Trophoblast cell (in vitro differentiated cells and primary cell): ENCODE results near the gene SERPINA9.

Experiments used
- DNase-seq, 2 donors: peaks; one replicate each; pipeline ENCODE4 v3.0.0-alpha.2; 2016
- H2AFZ ChIP-seq: 2 replicates; pipeline ENCODE4 v1.6.1; 2013; ENCODE audit warnings: low read length, moderate library complexity, mild to moderate bottlenecking; ENCODE audit not compliant: insufficient read depth, poor library complexity
- H2AK5ac ChIP-seq: 2 replicates; pipeline ENCODE4 v1.6.1; 2013; ENCODE audit warnings: mild to moderate bottlenecking, low read length
- H2BK120ac ChIP-seq: 2 replicates; pipeline ENCODE4 v1.6.1; 2013; ENCODE audit warnings: low read length, mild to moderate bottlenecking, moderate library complexity; ENCODE audit not compliant: insufficient read depth, poor library complexity
- H2BK12ac ChIP-seq: 2 replicates; pipeline ENCODE4 v1.6.1; 2013; ENCODE audit warnings: mild to moderate bottlenecking, low read length, moderate library complexity
- H2BK5ac ChIP-seq: 2 replicates; pipeline ENCODE4 v1.6.1; 2013; ENCODE audit warnings: low read length, low read depth, moderate library complexity, mild to moderate bottlenecking; ENCODE audit not compliant: poor library complexity
- H3K14ac ChIP-seq: 2 replicates; pipeline ENCODE4 v1.6.1; 2013; ENCODE audit warnings: mild to moderate bottlenecking, low read length
- H3K18ac ChIP-seq: 2 replicates; pipeline ENCODE4 v1.6.1; 2013; ENCODE audit warnings: mild to moderate bottlenecking, low read length
- H3K23ac ChIP-seq: 2 replicates; pipeline ENCODE4 v1.6.1; 2013; ENCODE audit warnings: low read length
- H3K27ac ChIP-seq: 2 replicates; pipeline ENCODE4 v1.5.1; 2013; ENCODE audit warnings: low read depth, mild to moderate bottlenecking, inconsistent platforms, low read length, moderate library complexity
- H3K27me3 ChIP-seq: 2 replicates; pipeline ENCODE4 v1.6.1; 2013; ENCODE audit warnings: inconsistent platforms, mild to moderate bottlenecking, low read length, moderate library complexity; ENCODE audit not compliant: insufficient read depth
- H3K36me3 ChIP-seq, 2 experiments: 1 replicate in 1 of 2; 2 replicates in 1 of 2; pipeline ENCODE4 v1.6.1; 2013; ENCODE audit warnings: low read length in 2 of 2, mild to moderate bottlenecking in 2 of 2, moderate library complexity in 1 of 2; ENCODE audit not compliant: insufficient read depth in 2 of 2, control insufficient read depth in 1 of 2
- H3K4ac ChIP-seq: 2 replicates; pipeline ENCODE4 v1.6.1; 2013; ENCODE audit warnings: low read depth, mild to moderate bottlenecking, low read length, moderate library complexity
- H3K4me1 ChIP-seq, 2 experiments: 1 replicate in 1 of 2; 2 replicates in 1 of 2; pipeline ENCODE4 v1.6.1; 2013; ENCODE audit warnings: low read length in 2 of 2, mild to moderate bottlenecking in 2 of 2, moderate library complexity in 1 of 2; ENCODE audit not compliant: insufficient read depth in 2 of 2, control insufficient read depth in 1 of 2
- H3K4me2 ChIP-seq: 2 replicates; pipeline ENCODE4 v1.6.1; 2013; ENCODE audit warnings: inconsistent platforms, mild to moderate bottlenecking, low read length, moderate library complexity
- H3K4me3 ChIP-seq: 2 replicates; pipeline ENCODE4 v1.5.1; 2013; ENCODE audit warnings: mild to moderate bottlenecking, low read depth, low read length, inconsistent platforms
- H3K79me1 ChIP-seq: one replicate; pipeline ENCODE4 v1.6.1; 2013; ENCODE audit warnings: low read length
- H3K79me2 ChIP-seq: 2 replicates; pipeline ENCODE4 v1.6.1; 2013; ENCODE audit warnings: low read length, mild to moderate bottlenecking; ENCODE audit not compliant: control insufficient read depth, insufficient read depth, poor library complexity
- H3K9ac ChIP-seq: 2 replicates; pipeline ENCODE4 v1.6.1; 2013; ENCODE audit warnings: mild to moderate bottlenecking, low read length
- H3K9me3 ChIP-seq: 2 replicates; pipeline ENCODE4 v1.6.1; 2013; ENCODE audit warnings: low read depth, mild to moderate bottlenecking, control low read depth, inconsistent platforms, low read length; ENCODE audit not compliant: insufficient read depth
- H4K12ac ChIP-seq: 2 replicates; pipeline ENCODE4 v1.6.1; 2013; ENCODE audit warnings: low read depth, mild to moderate bottlenecking, low read length, moderate library complexity
- H4K8ac ChIP-seq: 2 replicates; pipeline ENCODE4 v1.6.1; 2013; ENCODE audit warnings: low read depth, mild to moderate bottlenecking, low read length, moderate library complexity
- H4K91ac ChIP-seq: one replicate; pipeline ENCODE4 v1.6.1; 2013; ENCODE audit warnings: low read depth, mild to moderate bottlenecking, low read length, moderate library complexity
- WGBS: extraction: QIAGEN DNeasy Blood & Tissue Kit; methylation state at CpG from one replicate; pipeline ENCODE4 v1.1.7; 2013; ENCODE audit warnings: missing lambda C conversion rate; ENCODE audit not compliant: insufficient read length, insufficient coverage; ENCODE audit errors: extremely low coverage; 5-methylcytosine and 5-hydroxymethylcytosine counted together

SERPINA9 gene

GRCh38 chr14:94467728-94468520 is 8.1 kb downstream of the SERPINA9 start:
- no peak overlapping the region for H3K23ac ChIP-seq
- no peak overlapping the region for H2BK12ac ChIP-seq
- H2AK5ac ChIP-seq: no peak overlapping the region
- no peak overlapping the region for H4K12ac ChIP-seq
- no peak overlapping the region for H3K27ac ChIP-seq
- H3K18ac ChIP-seq: no peak overlapping the region
- H3K79me2 ChIP-seq: no peaks in the 10 kb centered on the region
- no peak overlapping the region for H3K4me2 ChIP-seq
- no peak overlapping the region for H3K14ac ChIP-seq
- H2BK120ac ChIP-seq: no peak overlapping the region
- H4K8ac ChIP-seq: no peak overlapping the region
- no CpG with 5 or more reads among the region's 4 CpGs for WGBS
- H2BK5ac ChIP-seq: no peak overlapping the region
- H3K4me1 ChIP-seq: no peaks in the 10 kb centered on the region
- no peak overlapping the region for H4K91ac ChIP-seq
- H2AFZ ChIP-seq: no peak overlapping the region
- H3K9me3 ChIP-seq: peaks cover 13% of the 10 kb centered on the region
- no peaks in the 10 kb centered on the region for H3K79me1 ChIP-seq
- H3K4ac ChIP-seq: no peak overlapping the region
- no peak for DNase-seq
- no peak overlapping the region for H3K9ac ChIP-seq
- H3K27me3 ChIP-seq: no peaks in the 10 kb centered on the region
- no peaks in the 10 kb centered on the region for H3K36me3 ChIP-seq
- H3K4me3 ChIP-seq: no peak overlapping the region

GRCh38 chr14:94466706-94467370 is 9.2 kb downstream of the SERPINA9 start:
- no peak overlapping the region for H2BK12ac ChIP-seq
- no CpG with 5 or more reads among the region's 3 CpGs for WGBS
- H3K9ac ChIP-seq: no peak overlapping the region
- no peak overlapping the region for H2BK120ac ChIP-seq
- H2AFZ ChIP-seq: no peak overlapping the region
- no peak overlapping the region for H3K4me2 ChIP-seq
- H2AK5ac ChIP-seq: no peak overlapping the region
- H3K4me3 ChIP-seq: no peak overlapping the region
- H4K12ac ChIP-seq: no peak overlapping the region
- H2BK5ac ChIP-seq: no peak overlapping the region
- no peaks in the 10 kb centered on the region for H3K4me1 ChIP-seq
- no peak overlapping the region for H3K14ac ChIP-seq
- H3K27me3 ChIP-seq: no peaks in the 10 kb centered on the region
- no peaks in the 10 kb centered on the region for H3K79me2 ChIP-seq
- H4K91ac ChIP-seq: no peak overlapping the region
- no peak overlapping the region for H3K27ac ChIP-seq
- no peak overlapping the region for H3K23ac ChIP-seq
- H3K36me3 ChIP-seq: no peaks in the 10 kb centered on the region
- no peak for DNase-seq
- no peak overlapping the region for H3K18ac ChIP-seq
- peaks cover 18% of the 10 kb centered on the region for H3K9me3 ChIP-seq
- H3K4ac ChIP-seq: no peak overlapping the region
- H3K79me1 ChIP-seq: no peaks in the 10 kb centered on the region
- H4K8ac ChIP-seq: no peak overlapping the region

GRCh38 chr14:94465042-94465441 is 11.0 kb downstream of the SERPINA9 start:
- Histone ChIP-seq H3K27ac (no peak overlapping the region), H3K79me1 (no peaks in the 10 kb centered on the region), H3K4me1 (no peaks in the 10 kb centered on the region), H3K4me3 (no peak overlapping the region), H4K8ac (no peak overlapping the region), H3K18ac (no peak overlapping the region), H3K14ac (no peak overlapping the region), H2AFZ (no peak overlapping the region), H3K4ac (no peak overlapping the region), H2BK12ac (no peak overlapping the region), H4K12ac (no peak overlapping the region), H3K4me2 (no peak overlapping the region), H3K27me3 (no peaks in the 10 kb centered on the region), H3K9me3 (peaks cover 19% of the 10 kb centered on the region), H3K79me2 (no peaks in the 10 kb centered on the region), H2AK5ac (no peak overlapping the region), H2BK5ac (no peak overlapping the region), H3K9ac (no peak overlapping the region), H2BK120ac (no peak overlapping the region), H3K36me3 (no peaks in the 10 kb centered on the region), H4K91ac (no peak overlapping the region), H3K23ac (no peak overlapping the region)
- no peak for DNase-seq
- WGBS: no CpG with 5 or more reads among the region's 5 CpGs

- Histone ChIP-seq H3K23ac (no peak overlapping the region), H3K4ac (no peak overlapping the region), H3K4me2 (no peak overlapping the region), H4K8ac (no peak overlapping the region), H3K4me1 (no peaks in the 10 kb centered on the region), H4K91ac (no peak overlapping the region), H3K79me2 (no peaks in the 10 kb centered on the region), H3K14ac (no peak overlapping the region), H3K9me3 (peaks cover 19% of the 10 kb centered on the region), H3K36me3 (no peaks in the 10 kb centered on the region), H4K12ac (no peak overlapping the region), H2AK5ac (no peak overlapping the region), H3K27ac (no peak overlapping the region), H2AFZ (no peak overlapping the region), H2BK5ac (no peak overlapping the region), H3K9ac (no peak overlapping the region), H3K27me3 (no peaks in the 10 kb centered on the region), H2BK12ac (no peak overlapping the region), H3K18ac (no peak overlapping the region), H3K79me1 (no peaks in the 10 kb centered on the region), H3K4me3 (no peak overlapping the region), H2BK120ac (no peak overlapping the region)
- no CpG with 5 or more reads among the region's 5 CpGs for WGBS
- no peak for DNase-seq
Observed at GRCh38 chr14:94464290-94464689, 11.7 kb downstream of the SERPINA9 start.
